SU-DHL-6 (cell line): ENCODE measurements around the gene ATF7.

Experiments
- CTCF ChIP-seq: fragments of 200-600 bp; sonication (generic); IDR thresholded peaks from one replicate; pipeline ENCODE4 v1.5.1; 2017; ENCODE audit warnings: antibody characterized with exemption, mild to moderate bottlenecking, low read length, moderate library complexity; ENCODE audit not compliant: insufficient read depth, poor library complexity, severe bottlenecking
- EZH2phosphoT487 ChIP-seq: fragments of 200-600 bp; sonication (generic), shearing (Covaris generic); conservative IDR thresholded peaks from 2 replicates; pipeline ENCODE4 v1.6.1; 2018; ENCODE audit warnings: mild to moderate bottlenecking, antibody characterized with exemption, low read length, moderate library complexity, mixed read lengths

- TF ChIP-seq CTCF (no peak), EZH2phosphoT487 (no peak)
Observed at GRCh38 chr12:53578783-53579182, 47.4 kb downstream of the ATF7 start.
